Lower lobe of right lung (tissue), 2 donors: ENCODE data around the gene ATRNL1. TPM values are rescaled to one million over a fixed set of nuclear protein-coding genes. Genes with fewer than 3 reads are reported as not detected.

Experiments
- ATAC-seq, 2 donors: fragments of 200-7000 bp; cut with Tn5 transposase; one replicate each; pipeline ENCODE4 v1.9.1; 2020 to 2022; ENCODE audit warnings: mild to moderate bottlenecking in 2 of 2, moderate library complexity in 2 of 2
- DNase-seq: peaks from one replicate; pipeline ENCODE4 v3.0.0-alpha.2; 2020
- H3K27ac ChIP-seq: fragments of 200-600 bp; one replicate; pipeline ENCODE4 v1.8.0; 2022
- H3K27me3 ChIP-seq: fragments of 200-600 bp; one replicate; pipeline ENCODE4 v1.8.0; 2022; ENCODE audit warnings: low read depth
- H3K36me3 ChIP-seq: fragments of 200-600 bp; one replicate; pipeline ENCODE4 v1.8.0; 2022; ENCODE audit warnings: mild to moderate bottlenecking
- H3K4me1 ChIP-seq: fragments of 200-600 bp; one replicate; pipeline ENCODE4 v1.8.0; 2022
- H3K4me3 ChIP-seq: fragments of 200-600 bp; one replicate; pipeline ENCODE4 v1.8.0; 2022; ENCODE audit warnings: mild to moderate bottlenecking
- H3K9me3 ChIP-seq: fragments of 200-600 bp; one replicate; pipeline ENCODE4 v1.8.0; 2022
- intact Hi-C: fragments of 100-400 bp; cut with DNase I; formaldehyde crosslinking; loops from one replicate; pipeline ENCODE4 v1.11.0; 2022
- total RNA-seq: library from RNA; stranded (reverse); fragmentation: NEBNext Ultra II Directional; extraction: Animal tissue kit (Norgen Biotek cat#: 25700); gene quantifications from one replicate; pipeline ENCODE4 v1.2.1, GENCODE V29; 2021
- TF ChIP-seq, protein P1 (sequence below): fragments of 200-600 bp; IDR thresholded peaks from one replicate; pipeline ENCODE4 v1.8.0; 2022; ENCODE audit warnings: antibody characterized with exemption, mild to moderate bottlenecking
- donor health status: DM: no; HTN: yes; CAD: no; lungs with severe emphysema.

Gene ATRNL1
- total RNA-seq, 1 donor from 2014 or later, result 0.92 TPM

DNA sequence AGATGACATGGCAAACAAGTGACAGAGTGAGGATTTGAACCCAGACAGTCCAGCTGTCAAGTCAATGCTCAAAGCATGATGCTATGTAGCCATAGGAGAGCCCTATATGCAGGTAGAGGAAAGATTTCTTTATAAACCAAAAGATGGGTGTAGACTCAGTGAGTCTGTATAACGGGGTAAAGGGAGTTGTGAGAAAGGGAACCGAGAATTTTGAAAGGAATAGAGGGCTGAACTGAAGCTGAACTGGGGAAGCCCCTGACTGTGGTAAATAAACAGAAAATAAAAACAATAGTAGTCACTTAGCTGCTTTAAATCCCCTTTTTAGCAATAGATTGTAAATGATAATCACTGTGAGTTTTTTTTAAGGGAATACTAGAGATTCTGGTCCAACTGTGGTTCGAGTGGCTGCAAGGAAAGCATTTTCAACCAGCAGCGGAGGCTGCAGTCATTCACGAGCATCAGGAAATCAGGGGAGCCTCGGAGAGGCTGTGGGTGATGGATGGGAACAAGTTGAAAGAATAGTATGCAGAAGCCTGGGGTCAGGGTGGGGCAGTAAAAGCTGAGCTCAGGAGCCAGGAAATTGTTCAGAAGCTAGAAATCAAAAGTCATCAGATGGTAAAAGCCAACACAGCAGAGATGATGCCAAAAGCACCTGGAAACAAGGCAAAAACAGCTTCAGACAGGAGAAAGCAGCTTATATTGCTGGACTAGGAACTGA, 786.4 kb downstream of the ATRNL1 start:
- Histone ChIP-seq H3K36me3 (no peaks in the 10 kb centered on the region), H3K4me1 (no peaks in the 10 kb centered on the region), H3K27me3 (no peaks in the 10 kb centered on the region), H3K9me3 (no peaks in the 10 kb centered on the region), H3K27ac (no peak overlapping the region), H3K4me3 (no peak overlapping the region)
- DNase-seq, result no peak
- intact Hi-C loops, result no loop called here
- TF ChIP-seq, protein P1, sequence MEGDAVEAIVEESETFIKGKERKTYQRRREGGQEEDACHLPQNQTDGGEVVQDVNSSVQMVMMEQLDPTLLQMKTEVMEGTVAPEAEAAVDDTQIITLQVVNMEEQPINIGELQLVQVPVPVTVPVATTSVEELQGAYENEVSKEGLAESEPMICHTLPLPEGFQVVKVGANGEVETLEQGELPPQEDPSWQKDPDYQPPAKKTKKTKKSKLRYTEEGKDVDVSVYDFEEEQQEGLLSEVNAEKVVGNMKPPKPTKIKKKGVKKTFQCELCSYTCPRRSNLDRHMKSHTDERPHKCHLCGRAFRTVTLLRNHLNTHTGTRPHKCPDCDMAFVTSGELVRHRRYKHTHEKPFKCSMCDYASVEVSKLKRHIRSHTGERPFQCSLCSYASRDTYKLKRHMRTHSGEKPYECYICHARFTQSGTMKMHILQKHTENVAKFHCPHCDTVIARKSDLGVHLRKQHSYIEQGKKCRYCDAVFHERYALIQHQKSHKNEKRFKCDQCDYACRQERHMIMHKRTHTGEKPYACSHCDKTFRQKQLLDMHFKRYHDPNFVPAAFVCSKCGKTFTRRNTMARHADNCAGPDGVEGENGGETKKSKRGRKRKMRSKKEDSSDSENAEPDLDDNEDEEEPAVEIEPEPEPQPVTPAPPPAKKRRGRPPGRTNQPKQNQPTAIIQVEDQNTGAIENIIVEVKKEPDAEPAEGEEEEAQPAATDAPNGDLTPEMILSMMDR, result no peak
- ATAC-seq, result no peak

DNA sequence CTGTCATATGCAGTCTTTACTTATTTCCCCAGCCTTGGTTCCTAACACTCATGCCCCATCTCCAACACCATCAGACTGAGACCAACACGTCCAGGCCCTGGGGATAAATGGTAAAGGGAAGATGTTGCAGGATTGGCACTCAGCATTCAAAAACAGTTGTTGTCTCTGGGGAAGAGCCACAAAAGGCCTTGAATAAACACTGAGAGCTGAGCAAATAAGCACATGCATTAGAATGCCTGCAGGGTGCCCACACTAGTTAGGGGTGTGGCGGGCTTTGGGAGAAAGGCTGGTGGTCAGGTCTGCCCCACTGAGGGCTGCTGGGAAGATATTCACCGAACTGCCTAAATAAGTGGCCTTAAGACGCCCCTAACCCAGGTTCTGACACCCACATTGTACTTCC, 788.9 kb downstream of the ATRNL1 start:
- no peaks in the 10 kb centered on the region for H3K4me1 ChIP-seq
- ATAC-seq (no peak), DNase-seq (no peak)
- no peak overlapping the region for H3K4me3 ChIP-seq
- no peaks in the 10 kb centered on the region for H3K9me3 ChIP-seq
- H3K27ac ChIP-seq, result no peak overlapping the region
- intact Hi-C loops, result no loop called here
- TF ChIP-seq, protein P1, result no peak
- H3K36me3 ChIP-seq, result no peaks in the 10 kb centered on the region
- H3K27me3 ChIP-seq, result no peaks in the 10 kb centered on the region

DNA sequence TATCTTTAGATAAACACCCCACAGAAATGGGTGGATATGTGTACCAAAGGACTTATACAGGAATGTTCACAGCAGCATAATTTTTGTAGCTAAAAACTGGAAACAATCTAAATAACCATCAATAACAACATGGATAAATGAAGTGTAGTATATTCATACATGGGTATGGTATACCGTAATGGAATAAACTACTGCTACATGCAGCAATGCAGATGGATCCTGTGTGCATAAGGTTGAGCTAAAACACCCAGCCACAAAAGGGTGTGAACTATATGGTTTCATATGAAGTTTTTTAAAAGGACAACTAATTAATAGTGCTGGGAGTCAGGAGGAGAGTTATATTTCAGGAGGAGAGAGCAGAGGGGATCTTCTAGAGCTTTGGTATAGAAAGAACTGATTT, 790.2 kb downstream of the ATRNL1 start:
- H3K9me3 ChIP-seq, result no peaks in the 10 kb centered on the region
- DNase-seq (no peak), ATAC-seq (no peak)
- no peak overlapping the region for H3K27ac ChIP-seq
- TF ChIP-seq, protein P1, result no peak
- H3K4me1 ChIP-seq, result no peaks in the 10 kb centered on the region
- intact Hi-C loops, result no loop called here
- no peaks in the 10 kb centered on the region for H3K27me3 ChIP-seq
- H3K4me3 ChIP-seq, result no peak overlapping the region
- H3K36me3 ChIP-seq, result no peaks in the 10 kb centered on the region

DNA sequence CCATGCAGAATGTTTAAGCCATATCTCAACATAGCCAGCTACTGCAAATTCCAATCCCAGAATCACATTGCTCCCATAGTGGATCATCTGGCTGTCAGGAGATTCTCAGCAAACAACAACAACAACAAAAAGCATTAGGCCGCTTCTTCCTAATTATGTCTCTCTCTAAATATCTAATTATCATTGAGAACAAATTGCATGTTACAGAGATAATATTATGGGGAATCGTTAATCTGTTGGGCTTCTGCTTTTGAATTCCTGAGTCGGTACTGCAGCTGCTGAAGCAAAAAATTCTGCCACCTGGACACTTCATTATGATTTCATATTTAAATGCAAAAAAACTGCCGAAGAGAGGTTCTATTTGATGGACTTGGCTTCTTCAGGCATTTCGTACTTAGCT, 791.2 kb downstream of the ATRNL1 start:
- no peak overlapping the region for H3K4me3 ChIP-seq
- DNase-seq, result no peak
- no peaks in the 10 kb centered on the region for H3K4me1 ChIP-seq
- H3K9me3 ChIP-seq, result no peaks in the 10 kb centered on the region
- ATAC-seq, result no peak
- no peaks in the 10 kb centered on the region for H3K27me3 ChIP-seq
- H3K36me3 ChIP-seq, result no peaks in the 10 kb centered on the region
- intact Hi-C loops, result no loop called here
- TF ChIP-seq, protein P1, result no peak
- H3K27ac ChIP-seq, result no peak overlapping the region

DNA sequence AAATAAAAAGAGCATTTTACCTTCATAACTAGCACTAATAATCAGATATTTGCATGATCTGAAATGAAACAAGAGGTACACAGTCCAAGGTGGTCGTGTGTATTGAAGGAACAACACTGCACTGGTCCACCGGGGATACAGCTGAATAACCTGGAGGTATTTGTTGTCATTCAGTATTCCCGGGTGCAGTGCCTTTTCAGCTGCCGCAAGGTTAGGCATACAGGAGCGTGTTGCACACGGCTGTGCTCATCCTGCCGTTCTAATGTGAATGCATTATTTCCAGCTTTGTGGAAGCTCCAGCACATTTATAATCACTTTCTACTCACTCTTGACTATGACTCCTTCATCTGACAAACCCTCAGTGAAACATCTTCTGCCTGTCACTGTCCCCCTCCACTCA, 802.0 kb downstream of the ATRNL1 start:
- Histone ChIP-seq H3K4me1 (no peaks in the 10 kb centered on the region), H3K36me3 (no peaks in the 10 kb centered on the region), H3K27ac (no peak overlapping the region), H3K9me3 (no peaks in the 10 kb centered on the region), H3K4me3 (no peak overlapping the region), H3K27me3 (no peaks in the 10 kb centered on the region)
- TF ChIP-seq, protein P1, result no peak
- ATAC-seq (no peak), DNase-seq (no peak)
- intact Hi-C loops, result no loop called here
